HEK293T (cell line): Measurements from ENCODE around the gene SLC7A10.
"Not testable (repeated sequence)": the region's sequence is repeated elsewhere in the genome, so short reads cannot be mapped to it uniquely, and the experiment has no call there.

Experiments
- CTCF ChIA-PET: fragments of 350-600 bp; formaldehyde crosslinking; extraction: SDS; loops from one replicate; lab custom pipeline; 2021; ENCODE audit warnings: antibody characterized with exemption, inconsistent platforms; lab: Yijun Ruan, JAX
- POLR2A ChIA-PET: fragments of 350-600 bp; formaldehyde crosslinking; extraction: SDS; loops from one replicate; lab custom pipeline; 2020; ENCODE audit warnings: antibody characterized with exemption, inconsistent platforms; lab: Yijun Ruan, JAX
- DNase-seq: peaks from one replicate; pipeline ENCODE4 v3.0.0; 2012; ENCODE audit warnings: mixed read lengths; ENCODE audit errors: extremely low spot score
- ARNT ChIP-seq: fragments of 450-650 bp; IDR thresholded peaks from 2 replicates; pipeline ENCODE4 v1.6.1; 2017; ENCODE audit warnings: mild to moderate bottlenecking
- BHLHE40 ChIP-seq: fragments of 450-650 bp; IDR thresholded peaks from 2 replicates; pipeline ENCODE4 v1.6.1; 2016; ENCODE audit warnings: mild to moderate bottlenecking, moderate library complexity, borderline replicate concordance
- CTBP1 ChIP-seq: fragments of 450-650 bp; IDR thresholded peaks from 2 replicates; pipeline ENCODE4 v1.6.1; 2016; ENCODE audit warnings: borderline replicate concordance
- ELF4 ChIP-seq: fragments of 450-650 bp; IDR thresholded peaks from 2 replicates; pipeline ENCODE4 v1.6.1; 2017; ENCODE audit warnings: antibody characterized with exemption
- FOXA1 ChIP-seq: fragments of 450-650 bp; IDR thresholded peaks from 2 replicates; pipeline ENCODE4 v1.6.1; 2016; ENCODE audit warnings: mild to moderate bottlenecking
- FOXK2 ChIP-seq: fragments of 450-650 bp; IDR thresholded peaks from 2 replicates; pipeline ENCODE4 v1.6.1; 2016; ENCODE audit warnings: mild to moderate bottlenecking
- FOXM1 ChIP-seq: fragments of 450-650 bp; IDR thresholded peaks from 2 replicates; pipeline ENCODE4 v1.6.1; 2017; ENCODE audit warnings: mild to moderate bottlenecking, borderline replicate concordance
- HDGF ChIP-seq: fragments of 450-650 bp; IDR thresholded peaks from 2 replicates; pipeline ENCODE4 v1.6.1; 2017; ENCODE audit warnings: antibody characterized with exemption, borderline replicate concordance
- L3MBTL2 ChIP-seq: fragments of 450-650 bp; conservative IDR thresholded peaks from 2 replicates; pipeline ENCODE4 v1.6.1; 2016; ENCODE audit warnings: mild to moderate bottlenecking
- LEF1 ChIP-seq: fragments of 450-650 bp; IDR thresholded peaks from 2 replicates; pipeline ENCODE4 v1.6.1; 2017; ENCODE audit warnings: mild to moderate bottlenecking, borderline replicate concordance
- NFRKB ChIP-seq: fragments of 450-650 bp; IDR thresholded peaks from 2 replicates; pipeline ENCODE4 v1.6.1; 2016; ENCODE audit warnings: mild to moderate bottlenecking, moderate library complexity
- PKNOX1 ChIP-seq: fragments of 450-650 bp; IDR thresholded peaks from 2 replicates; pipeline ENCODE4 v1.6.1; 2016
- SP1 ChIP-seq: fragments of 450-650 bp; IDR thresholded peaks from 2 replicates; pipeline ENCODE4 v1.6.1; 2017
- SUZ12 ChIP-seq: fragments of 450-650 bp; IDR thresholded peaks from 2 replicates; pipeline ENCODE4 v1.6.1; 2016; ENCODE audit warnings: mild to moderate bottlenecking
- TARDBP ChIP-seq: fragments of 450-650 bp; IDR thresholded peaks from 2 replicates; pipeline ENCODE4 v1.6.1; 2016
- ZNF384 ChIP-seq: fragments of 450-650 bp; IDR thresholded peaks from 2 replicates; pipeline ENCODE4 v1.6.1; 2016

Gene SLC7A10

GRCh38 chr19:33224694-33225457 is 774 bp downstream of the SLC7A10 start:
- ChIA-PET CTCF (interaction anchor here (0.6 to 1.2 kb wide), 2 partner anchors 11 to 173 kb away, joined by 3 to 4 read pairs; no protein-coding TSS in a partner anchor), POLR2A (no interaction called here)
- TF ChIP-seq TARDBP: no peak
- no peak for TF ChIP-seq FOXA1
- no peak for DNase-seq

DNA sequence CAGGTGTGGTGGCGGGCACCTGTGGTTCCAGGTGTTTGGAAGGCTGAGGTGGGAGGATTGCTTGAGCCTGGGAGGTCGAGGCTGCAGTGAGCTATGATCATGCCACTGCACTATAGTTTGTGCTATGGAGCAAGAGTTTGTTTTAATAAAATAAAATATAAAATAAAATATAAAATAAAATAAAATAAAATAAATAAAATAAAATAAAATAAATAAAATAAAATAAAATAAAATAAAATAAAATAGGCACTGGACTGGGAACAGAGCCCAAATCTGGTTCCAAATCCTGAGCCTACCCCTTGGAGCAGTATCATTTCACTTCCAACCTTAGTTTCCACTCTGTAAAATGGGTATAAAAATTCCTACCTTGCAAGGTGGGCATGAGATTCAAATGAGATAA is 3.4 kb downstream of the SLC7A10 start:
- DNase-seq, POLR2A ChIA-PET, CTCF ChIA-PET: not testable (repeated sequence)

- CTCF ChIA-PET: no interaction called here
- POLR2A ChIA-PET: no interaction called here
- no peak for DNase-seq
- TF ChIP-seq LEF1 (no peak), ARNT (no peak), FOXM1 (no peak), SP1 (no peak), FOXA1 (no peak), NFRKB (no peak), SUZ12 (no peak), TARDBP (no peak), FOXK2 (no peak), ZNF384 (no peak), L3MBTL2 (no peak), BHLHE40 (no peak), PKNOX1 (no peak), ELF4 (no peak), CTBP1 (no peak), HDGF (no peak)
Observed at GRCh38 chr19:33221638-33222037, 4.0 kb downstream of the SLC7A10 start.

DNA sequence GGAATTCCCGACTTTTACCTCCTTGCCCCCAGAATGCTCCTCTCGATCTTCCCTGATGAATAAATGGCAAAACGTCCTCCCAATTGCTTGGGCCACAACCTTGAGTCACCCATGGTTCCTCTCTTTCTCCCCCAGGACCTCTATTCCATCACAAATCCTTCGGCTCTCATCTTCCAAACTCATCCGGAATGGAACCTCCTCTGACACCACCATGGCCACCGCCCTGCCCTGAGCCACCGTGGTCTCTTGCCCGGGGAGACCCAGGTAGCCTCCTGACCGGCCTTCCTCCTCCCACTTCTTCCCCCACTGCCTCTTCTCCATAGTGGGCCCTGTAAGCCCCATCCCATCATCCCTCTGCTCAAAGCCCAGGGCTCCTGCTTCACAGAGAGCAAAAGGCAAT is 4.9 kb downstream of the SLC7A10 start:
- CTCF ChIA-PET: no interaction called here
- POLR2A ChIA-PET: no interaction called here
- TF ChIP-seq BHLHE40: no peak
- no peak for TF ChIP-seq FOXA1
- no peak for TF ChIP-seq CTBP1
- no peak for TF ChIP-seq ELF4
- no peak for TF ChIP-seq PKNOX1
- no peak for TF ChIP-seq ARNT
- no peak for TF ChIP-seq HDGF
- no peak for TF ChIP-seq ZNF384
- no peak for TF ChIP-seq LEF1
- TF ChIP-seq TARDBP: no peak
- TF ChIP-seq SUZ12: no peak
- no peak for TF ChIP-seq L3MBTL2
- no peak for TF ChIP-seq FOXM1
- TF ChIP-seq FOXK2: no peak
- DNase-seq: no peak

DNA sequence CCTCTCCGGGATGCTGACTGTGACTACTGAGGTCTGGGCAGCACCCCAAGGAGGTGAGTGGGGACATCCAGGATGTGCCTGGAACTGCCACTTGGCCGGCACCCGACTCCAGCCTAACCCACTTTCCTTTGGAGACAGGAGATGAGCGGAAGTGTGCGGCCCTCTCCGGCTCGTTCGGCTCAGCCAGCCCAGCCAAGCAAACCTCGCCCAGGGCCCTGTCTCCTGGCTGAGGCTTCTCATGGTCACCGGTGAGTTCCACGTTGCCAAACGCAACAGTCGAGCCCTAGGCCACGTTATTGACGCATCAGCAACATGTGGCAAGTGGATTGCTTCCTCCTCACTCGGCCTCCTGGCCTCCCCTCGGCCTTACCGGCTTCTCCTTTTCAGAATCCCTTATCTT is 5.5 kb downstream of the SLC7A10 start:
- ChIA-PET CTCF (no interaction called here), POLR2A (no interaction called here)
- no peak for DNase-seq
- TF ChIP-seq FOXM1: no peak
- TF ChIP-seq FOXK2: no peak
- no peak for TF ChIP-seq SUZ12
- no peak for TF ChIP-seq PKNOX1
- no peak for TF ChIP-seq BHLHE40
- no peak for TF ChIP-seq NFRKB
- TF ChIP-seq CTBP1: no peak
- TF ChIP-seq ARNT: no peak
- no peak for TF ChIP-seq ZNF384
- TF ChIP-seq L3MBTL2: no peak
- TF ChIP-seq ELF4: no peak
- TF ChIP-seq HDGF: no peak
- TF ChIP-seq FOXA1: no peak
- TF ChIP-seq LEF1: no peak
- no peak for TF ChIP-seq TARDBP
- TF ChIP-seq SP1: no peak

DNA sequence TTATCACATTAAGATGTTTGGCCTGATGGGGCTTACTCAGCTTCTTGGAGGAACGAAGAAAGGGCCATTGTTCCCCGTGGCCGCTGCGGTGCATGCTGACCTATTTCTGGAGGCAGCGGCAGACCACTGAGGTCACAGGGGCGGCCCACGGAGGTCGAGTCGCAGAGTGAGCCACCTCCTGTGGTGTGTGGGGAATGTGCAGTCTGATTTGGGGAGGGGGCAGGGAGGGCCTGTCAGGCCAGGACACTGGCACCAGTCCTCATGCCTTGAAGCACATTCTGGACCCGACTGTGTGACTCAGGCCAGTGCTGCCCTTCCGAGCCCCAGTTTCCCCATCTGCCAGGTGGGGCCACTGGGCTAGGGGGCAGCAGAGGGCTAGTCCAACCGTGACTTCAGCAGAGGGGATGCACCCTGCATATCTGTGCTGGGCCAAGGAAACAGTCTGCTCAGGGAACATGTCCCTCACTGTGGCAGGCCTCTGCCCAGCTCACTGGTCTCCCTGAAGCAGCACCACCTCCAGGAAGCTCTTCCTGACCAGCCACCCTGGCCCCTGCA is 6.3 kb downstream of the SLC7A10 start:
- ChIA-PET POLR2A (interaction anchor here (0.5 kb wide), 1 partner anchor 164 kb away, joined by 3 read pairs; no protein-coding TSS in a partner anchor), CTCF (no interaction called here)
- TF ChIP-seq CTBP1 (no peak), PKNOX1 (no peak), FOXM1 (no peak), SP1 (no peak), FOXA1 (no peak), BHLHE40 (no peak), ZNF384 (no peak), ELF4 (no peak), ARNT (no peak), SUZ12 (no peak), LEF1 (no peak), TARDBP (no peak), NFRKB (no peak)
- DNase-seq: no peak
